H7 (cell line): ENCODE results near the gene ZNF799. TPM values are rescaled to one million over a fixed set of nuclear protein-coding genes. Genes with fewer than 3 reads are reported as not detected.
A peak's percentile ranks its signal among the peaks of the same experiment; 100 is the strongest.
"Not testable (repeated sequence)": the region's sequence is repeated elsewhere in the genome, so short reads cannot be mapped to it uniquely, and the experiment has no call there.

Experiments used
- DNase-seq: peaks from one replicate; pipeline ENCODE4 v3.0.0; 2012
- H3K27me3 ChIP-seq: 2 replicates; pipeline ENCODE4 v1.6.0; 2011; ENCODE audit warnings: mild to moderate bottlenecking, low read length; ENCODE audit not compliant: control insufficient read depth, insufficient read depth
- H3K36me3 ChIP-seq: replicated peaks from 2 replicates; pipeline ENCODE4 v1.5.1; 2011; ENCODE audit warnings: low read length; ENCODE audit not compliant: control insufficient read depth, insufficient read depth
- H3K4me3 ChIP-seq: 2 replicates; pipeline ENCODE4 v1.5.1; 2011; ENCODE audit warnings: low read depth, mild to moderate bottlenecking, control low read depth, low read length, moderate library complexity; ENCODE audit not compliant: insufficient read depth
- total RNA-seq: library from RNA; depleted of rRNA; stranded (reverse); fragments of >200 nt; shearing (Covaris generic); gene quantifications from 2 replicates; pipeline ENCODE4 v1.2.3, GENCODE V29; 2014; rRNA removed

ZNF799 gene
- not detected in 2 replicates for total RNA-seq

GRCh38 chr19:12400633-12401502, at the start of gene ZNF799:
Gene ZNF799, minus strand, starts transcription at chr19:12401271. Its CDS starts 201 bp downstream, at chr19:12401070.
- Histone ChIP-seq H3K36me3 (no peaks in the 10 kb centered on the region), H3K4me3 (peak within 1 kb of the TSS; percentile 54; the same call in 1 of the 2 replicates), H3K27me3 (no peaks in the 10 kb centered on the region)
- peak; percentile 79 for DNase-seq

DNA sequence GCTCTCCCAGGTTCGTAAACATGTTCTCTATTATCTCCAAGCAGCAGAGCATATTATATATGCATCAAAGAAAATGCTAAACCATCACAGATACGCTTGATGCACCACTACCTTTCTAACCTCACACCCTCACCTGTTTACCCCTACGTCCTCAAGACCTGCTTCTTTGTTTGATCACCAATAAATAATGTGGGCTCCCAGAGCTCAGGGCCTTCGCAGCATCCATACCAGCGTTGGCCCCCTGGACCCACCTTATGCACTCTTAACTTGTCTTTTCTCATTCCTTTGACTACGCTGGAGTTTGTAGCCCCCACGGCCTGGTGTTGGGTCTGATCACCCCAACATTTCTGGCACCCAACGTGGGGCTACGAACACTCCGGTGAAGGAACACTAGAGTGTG, 49.8 kb upstream of the ZNF799 start:
- DNase-seq: no peak
- H3K4me3 ChIP-seq: no peak overlapping the region

GRCh38 chr19:12448808-12449207, 47.7 kb upstream of the ZNF799 start:
- H3K36me3 ChIP-seq: no peaks in the 10 kb centered on the region
- H3K4me3 ChIP-seq: no peak overlapping the region
- no peaks in the 10 kb centered on the region for H3K27me3 ChIP-seq
- DNase-seq: no peak

More for the DNA sequence above, 49.8 kb upstream of the ZNF799 start:
- Histone ChIP-seq H3K27me3 (no peaks in the 10 kb centered on the region), H3K36me3 (no peaks in the 10 kb centered on the region)

GRCh38 chr19:12440541-12441316, 39.7 kb upstream of the ZNF799 start, which contains the start of gene ZNF443:
Gene ZNF443, minus strand, starts transcription at chr19:12441021. Its CDS starts 107 bp downstream, at chr19:12440914.
- H3K36me3 ChIP-seq: no peaks in the 10 kb centered on the region
- H3K4me3 ChIP-seq: peak within 1 kb of the TSS; percentile 57
- peak; percentile 92 for DNase-seq
- H3K27me3 ChIP-seq: no peaks in the 10 kb centered on the region

DNA sequence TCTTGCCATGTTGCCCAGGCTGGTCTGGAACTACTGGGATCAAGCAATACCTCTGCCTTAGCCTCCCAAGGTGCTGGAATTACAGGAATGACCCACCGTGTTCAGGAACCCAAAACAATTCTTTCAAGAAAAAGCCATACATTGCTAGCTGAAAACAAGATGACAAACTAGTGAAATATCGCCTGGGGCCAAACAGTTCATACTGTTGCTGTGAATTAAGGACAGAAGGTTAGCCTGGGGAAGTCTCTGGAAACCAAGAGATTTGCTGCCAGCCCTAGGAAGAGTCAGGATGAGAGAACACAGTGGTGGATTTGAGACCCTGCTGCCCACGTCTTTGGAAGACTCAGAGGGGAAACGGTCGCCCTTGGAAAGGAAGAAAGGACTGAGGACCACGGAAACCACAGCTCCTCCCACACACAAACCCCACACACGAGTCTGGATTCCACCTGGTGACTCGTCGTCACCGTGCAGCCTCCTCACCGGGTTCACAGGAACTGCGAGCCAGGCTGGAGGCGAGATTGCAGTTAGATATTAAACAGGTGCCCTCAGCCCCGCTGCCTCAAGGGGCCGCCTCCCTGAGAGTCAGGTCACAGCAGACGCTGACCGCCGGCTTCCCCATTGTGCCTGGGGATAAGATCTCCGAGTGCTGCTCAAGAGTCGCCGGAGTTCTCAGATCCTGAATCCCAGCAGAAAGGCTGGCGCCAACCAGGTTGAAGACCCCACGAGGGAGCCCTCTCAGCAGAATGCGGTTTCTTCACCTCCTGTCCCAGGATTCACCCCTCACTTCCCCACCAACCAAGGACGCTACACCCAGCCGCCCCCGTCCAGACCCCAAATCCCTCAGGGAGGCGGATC, 38.8 kb upstream of the ZNF799 start:
- not testable (repeated sequence) for H3K27me3 ChIP-seq, H3K36me3 ChIP-seq
- peak overlapping the region; percentile 57 for H3K4me3 ChIP-seq
- peak; percentile 25 for DNase-seq

GRCh38 chr19:12430726-12431299, 29.7 kb upstream of the ZNF799 start:
- not testable (repeated sequence) for H3K4me3 ChIP-seq, DNase-seq, H3K36me3 ChIP-seq, H3K27me3 ChIP-seq

- Histone ChIP-seq H3K4me3 (no peak overlapping the region), H3K36me3 (peaks cover 4% of the 10 kb centered on the region), H3K27me3 (no peaks in the 10 kb centered on the region)
- no peak for DNase-seq
These were observed 24.8 kb upstream of the ZNF799 start for GRCh38 chr19:12425888-12426274.

DNA sequence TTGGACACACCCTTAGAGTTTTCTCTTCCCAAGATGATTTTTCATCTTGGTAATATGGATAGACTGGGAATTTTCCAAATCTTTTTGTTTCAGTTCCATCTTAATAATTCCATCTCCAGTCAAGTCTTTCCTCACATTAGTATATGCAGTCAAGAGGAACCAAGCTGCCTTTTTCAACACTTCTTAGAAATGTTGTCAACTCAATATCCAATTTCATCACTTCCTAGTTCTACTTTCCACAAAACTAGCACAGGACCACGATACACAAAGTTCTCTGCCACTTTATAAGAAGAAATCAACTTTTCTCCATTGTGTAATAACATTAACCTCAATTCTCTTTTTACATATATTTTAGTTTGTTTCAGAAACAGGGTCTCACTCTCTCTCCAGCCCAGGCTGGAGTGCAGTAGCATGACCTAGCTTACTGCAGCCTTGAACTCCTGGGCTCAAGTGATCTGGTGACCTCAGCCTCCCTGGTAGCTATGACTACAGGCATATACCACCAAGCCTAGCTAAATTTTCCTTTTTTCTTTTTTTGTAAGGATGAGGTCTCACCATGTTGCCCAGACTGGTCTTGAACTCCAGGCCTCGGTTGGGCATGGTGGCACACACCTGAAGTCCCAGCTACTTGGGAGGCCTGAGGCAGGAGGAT, 24.3 kb upstream of the ZNF799 start:
- Histone ChIP-seq H3K27me3 (no peaks in the 10 kb centered on the region), H3K4me3 (no peak overlapping the region), H3K36me3 (no peaks in the 10 kb centered on the region; the same call in none of the 2 replicates)
- DNase-seq: no peak

GRCh38 chr19:12417273-12417672, 16.2 kb upstream of the ZNF799 start:
- not testable (repeated sequence) for H3K4me3 ChIP-seq, H3K27me3 ChIP-seq, DNase-seq, H3K36me3 ChIP-seq

DNA sequence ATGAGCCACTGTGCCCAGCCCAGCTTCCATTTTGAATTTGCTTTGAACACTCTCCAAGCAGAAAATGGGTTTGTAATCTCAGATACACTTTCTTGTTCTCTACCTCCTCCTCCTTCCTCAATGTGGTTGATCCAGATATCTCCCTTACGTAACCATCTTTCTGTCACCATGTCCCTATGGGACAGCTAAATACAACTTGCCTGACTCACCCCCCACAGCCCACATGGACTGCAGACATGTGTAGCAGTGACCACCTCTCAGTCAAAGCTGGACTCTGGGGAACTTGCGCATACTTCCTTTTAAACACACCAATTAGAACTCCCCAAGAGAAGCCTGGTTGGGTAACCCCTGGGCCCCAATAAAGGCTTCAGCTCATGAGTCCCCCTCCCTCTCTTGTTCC, 10.8 kb upstream of the ZNF799 start:
- no peaks in the 10 kb centered on the region for H3K36me3 ChIP-seq
- no peak for DNase-seq
- no peak overlapping the region for H3K4me3 ChIP-seq
- H3K27me3 ChIP-seq: no peaks in the 10 kb centered on the region

- DNase-seq: peak; percentile 40
- H3K36me3 ChIP-seq, H3K27me3 ChIP-seq: not testable (repeated sequence)
- peak overlapping the region; percentile 54; the same call in 1 of the 2 replicates for H3K4me3 ChIP-seq
These were observed 1.0 kb downstream of the ZNF799 start for GRCh38 chr19:12399901-12400632.

DNA sequence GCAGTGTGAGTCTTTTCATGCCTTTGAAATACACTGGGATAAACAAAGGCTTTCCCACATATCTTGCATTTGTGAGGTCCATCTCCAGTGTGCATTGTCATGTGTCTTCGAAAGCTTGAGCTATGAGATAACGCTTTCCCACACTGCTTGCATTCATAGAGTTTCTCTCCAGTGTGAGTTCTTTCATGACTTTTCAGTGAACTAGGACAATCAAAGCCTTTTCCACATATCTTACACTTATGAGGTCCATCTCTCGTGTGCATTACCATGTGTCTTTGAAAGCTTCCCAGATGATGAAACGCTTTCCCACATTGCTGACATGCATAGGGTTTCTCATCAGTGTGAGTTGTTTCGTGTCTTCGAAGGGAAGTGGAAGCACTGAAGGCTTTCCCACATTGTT, 9.9 kb downstream of the ZNF799 start:
- not testable (repeated sequence) for DNase-seq, H3K27me3 ChIP-seq, H3K4me3 ChIP-seq, H3K36me3 ChIP-seq

DNA sequence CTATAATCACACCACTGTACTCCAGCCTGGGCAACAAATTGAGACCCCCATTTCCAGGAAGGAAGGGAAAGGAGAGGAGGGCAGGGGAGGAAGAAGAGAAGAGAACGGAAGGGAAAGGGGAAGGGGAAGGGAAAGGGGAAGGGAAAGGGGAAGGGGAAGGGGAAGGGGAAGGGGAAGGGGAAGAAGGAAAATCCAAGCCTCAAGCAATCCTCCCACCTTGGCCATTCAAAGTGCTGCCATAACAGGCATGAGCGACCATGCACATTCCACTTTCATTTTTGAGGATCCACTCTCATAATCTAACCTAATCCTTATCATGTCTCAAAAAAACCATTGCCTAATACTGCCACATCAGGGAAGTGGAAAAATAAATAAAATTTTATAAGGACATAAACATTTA, 14.7 kb downstream of the ZNF799 start:
- H3K4me3 ChIP-seq, H3K36me3 ChIP-seq, H3K27me3 ChIP-seq, DNase-seq: not testable (repeated sequence)
